Measurements from ENCODE around the gene TTC28. TPM values are rescaled to one million over a fixed set of nuclear protein-coding genes. Genes with fewer than 3 reads are reported as not detected.

Gene TTC28
- total RNA-seq, 2 donors from 2014 or later = 29.2 to 74.6 TPM

DNA sequence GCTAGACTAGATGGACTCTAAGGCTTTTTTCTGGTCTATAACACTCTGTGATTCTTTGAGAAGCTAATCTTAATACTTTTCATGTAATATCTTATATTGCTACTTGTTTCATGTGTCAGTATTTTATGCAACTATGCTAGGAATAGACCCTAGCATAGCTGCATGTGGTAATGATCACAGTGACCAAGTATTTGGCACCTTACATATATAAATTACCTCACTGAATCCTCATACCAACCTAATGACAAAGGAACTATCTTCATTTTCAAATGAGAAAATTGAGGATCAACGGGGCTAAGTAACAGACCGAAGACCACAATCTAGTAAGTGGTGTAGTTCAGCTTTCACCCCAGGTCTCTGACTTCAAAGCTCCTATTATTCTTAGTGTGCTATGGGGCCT lies 433.2 kb downstream of the TTC28 start:
- intact Hi-C loops (cut with DNase I) = no loop called here
- no peaks in the 10 kb centered on the region for H3K9me3 ChIP-seq
- TF ChIP-seq, protein P1, sequence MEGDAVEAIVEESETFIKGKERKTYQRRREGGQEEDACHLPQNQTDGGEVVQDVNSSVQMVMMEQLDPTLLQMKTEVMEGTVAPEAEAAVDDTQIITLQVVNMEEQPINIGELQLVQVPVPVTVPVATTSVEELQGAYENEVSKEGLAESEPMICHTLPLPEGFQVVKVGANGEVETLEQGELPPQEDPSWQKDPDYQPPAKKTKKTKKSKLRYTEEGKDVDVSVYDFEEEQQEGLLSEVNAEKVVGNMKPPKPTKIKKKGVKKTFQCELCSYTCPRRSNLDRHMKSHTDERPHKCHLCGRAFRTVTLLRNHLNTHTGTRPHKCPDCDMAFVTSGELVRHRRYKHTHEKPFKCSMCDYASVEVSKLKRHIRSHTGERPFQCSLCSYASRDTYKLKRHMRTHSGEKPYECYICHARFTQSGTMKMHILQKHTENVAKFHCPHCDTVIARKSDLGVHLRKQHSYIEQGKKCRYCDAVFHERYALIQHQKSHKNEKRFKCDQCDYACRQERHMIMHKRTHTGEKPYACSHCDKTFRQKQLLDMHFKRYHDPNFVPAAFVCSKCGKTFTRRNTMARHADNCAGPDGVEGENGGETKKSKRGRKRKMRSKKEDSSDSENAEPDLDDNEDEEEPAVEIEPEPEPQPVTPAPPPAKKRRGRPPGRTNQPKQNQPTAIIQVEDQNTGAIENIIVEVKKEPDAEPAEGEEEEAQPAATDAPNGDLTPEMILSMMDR (IDR thresholded peaks at IDR 0.05) = no peak
- TF ChIP-seq POLR2AphosphoS5 (IDR thresholded peaks at IDR 0.05) (no peak), POLR2A (IDR thresholded peaks at IDR 0.05) (no peak)
- no peaks in the 10 kb centered on the region for H3K36me3 ChIP-seq
- H3K27ac ChIP-seq = no peak overlapping the region
- no peak for DNase-seq (ENCODE audit: low spot score)
- WGBS = 79% methylated on average over 2 of the region's 2 CpGs
- H3K27me3 ChIP-seq (replicated peaks; ENCODE audit: insufficient read depth) = no peaks in the 10 kb centered on the region
- no peak overlapping the region for H3K4me3 ChIP-seq
- no peaks in the 10 kb centered on the region for H3K4me1 ChIP-seq (replicated peaks)

DNA sequence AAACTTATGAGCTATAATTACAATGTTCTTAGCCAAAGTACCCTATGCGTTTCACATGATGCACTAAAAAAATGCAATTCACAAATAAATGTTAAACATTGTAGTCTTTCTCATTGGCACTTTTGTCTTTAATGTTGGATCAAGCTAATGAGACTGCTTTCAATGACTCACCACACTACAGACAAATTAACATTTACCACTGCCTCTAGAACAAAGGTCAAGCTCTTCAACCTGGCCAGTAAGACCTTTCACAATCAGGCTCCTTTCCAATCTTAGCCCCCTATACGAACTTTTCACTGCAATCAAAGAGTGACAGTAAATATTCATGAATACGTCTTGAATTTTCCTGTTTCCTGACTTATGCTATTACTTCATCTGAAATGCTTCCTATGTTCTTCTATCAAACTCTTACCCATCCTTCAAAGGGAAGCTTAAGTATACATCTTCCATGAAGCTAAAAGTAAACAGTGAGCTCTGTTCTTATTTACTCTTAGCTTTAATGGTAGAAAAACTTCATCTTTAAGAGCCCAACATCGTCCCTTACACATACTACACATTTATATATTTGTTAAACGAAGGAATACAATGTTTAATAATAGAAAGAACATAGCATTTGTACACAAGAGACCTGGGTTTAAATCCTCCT lies 433.9 kb downstream of the TTC28 start:
- Histone ChIP-seq H3K9me3 (no peaks in the 10 kb centered on the region), H3K27me3 (replicated peaks; ENCODE audit: insufficient read depth) (no peaks in the 10 kb centered on the region), H3K4me1 (replicated peaks) (no peaks in the 10 kb centered on the region), H3K4me3 (no peak overlapping the region), H3K27ac (no peak overlapping the region), H3K36me3 (no peaks in the 10 kb centered on the region)
- intact Hi-C loops (cut with DNase I) = no loop called here
- WGBS = 75% methylated on average over 5 of the region's 5 CpGs
- TF ChIP-seq POLR2AphosphoS5 (IDR thresholded peaks at IDR 0.05) (no peak), POLR2A (IDR thresholded peaks at IDR 0.05) (no peak)
- TF ChIP-seq, protein P1 (IDR thresholded peaks at IDR 0.05) = no peak
- DNase-seq (ENCODE audit: low spot score) = no peak

DNA sequence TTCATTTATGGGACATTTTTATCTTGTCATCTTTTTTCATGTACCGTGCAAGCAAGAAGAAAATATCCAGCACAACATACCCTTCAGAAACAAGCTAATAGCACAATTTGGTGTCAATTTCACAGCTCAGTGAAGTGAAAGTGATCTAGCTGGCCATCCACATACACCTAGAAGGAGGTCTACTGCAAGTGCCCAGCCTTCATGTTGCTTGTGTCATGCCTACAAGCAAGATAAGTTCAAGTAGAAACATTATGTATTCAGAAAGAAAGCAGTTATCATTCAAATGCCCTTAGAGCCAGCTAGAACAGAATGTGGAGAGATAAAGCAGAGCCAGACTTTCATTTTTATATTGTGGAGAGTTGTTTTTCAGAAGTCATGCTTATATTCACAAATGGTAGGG lies 434.9 kb downstream of the TTC28 start:
- Histone ChIP-seq H3K36me3 (no peaks in the 10 kb centered on the region), H3K9me3 (no peaks in the 10 kb centered on the region), H3K27me3 (replicated peaks; ENCODE audit: insufficient read depth) (no peaks in the 10 kb centered on the region), H3K4me3 (no peak overlapping the region), H3K27ac (no peak overlapping the region), H3K4me1 (replicated peaks) (no peaks in the 10 kb centered on the region)
- TF ChIP-seq, protein P1 (IDR thresholded peaks at IDR 0.05) = no peak
- no peak for TF ChIP-seq POLR2A (IDR thresholded peaks at IDR 0.05)
- TF ChIP-seq POLR2AphosphoS5 (IDR thresholded peaks at IDR 0.05) = no peak
- intact Hi-C loops (cut with DNase I) = no loop called here
- DNase-seq (ENCODE audit: low spot score) = no peak
- 41% methylated on average over 1 of the region's 1 CpG for WGBS

DNA sequence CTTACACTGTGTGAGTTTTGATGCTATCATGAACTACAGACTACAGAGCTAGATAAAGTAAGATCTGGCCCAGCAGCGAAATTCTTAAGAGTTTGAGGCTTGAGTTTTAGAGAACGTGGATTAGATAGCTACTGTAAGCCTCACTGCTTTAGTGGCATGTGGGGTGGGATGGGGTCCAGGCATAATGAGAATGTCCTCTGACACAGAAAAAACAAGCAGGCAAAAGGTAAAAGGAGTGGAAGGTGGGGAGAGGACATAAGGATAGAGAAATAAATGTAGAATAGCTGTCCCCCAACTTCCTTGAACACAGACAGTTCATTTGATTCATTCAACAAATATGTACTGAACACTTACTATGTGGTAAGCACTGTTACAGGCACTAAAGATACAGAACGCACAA lies 436.1 kb downstream of the TTC28 start:
- Histone ChIP-seq H3K27me3 (replicated peaks; ENCODE audit: insufficient read depth) (no peaks in the 10 kb centered on the region), H3K4me3 (no peak overlapping the region), H3K27ac (no peak overlapping the region), H3K36me3 (no peaks in the 10 kb centered on the region), H3K4me1 (replicated peaks) (no peaks in the 10 kb centered on the region), H3K9me3 (no peaks in the 10 kb centered on the region)
- no peak for DNase-seq (ENCODE audit: low spot score)
- WGBS = 93% methylated on average over 3 of the region's 3 CpGs
- TF ChIP-seq POLR2AphosphoS5 (IDR thresholded peaks at IDR 0.05) (no peak), POLR2A (IDR thresholded peaks at IDR 0.05) (no peak)
- TF ChIP-seq, protein P1 (IDR thresholded peaks at IDR 0.05) = no peak
- intact Hi-C loops (cut with DNase I) = no loop called here

DNA sequence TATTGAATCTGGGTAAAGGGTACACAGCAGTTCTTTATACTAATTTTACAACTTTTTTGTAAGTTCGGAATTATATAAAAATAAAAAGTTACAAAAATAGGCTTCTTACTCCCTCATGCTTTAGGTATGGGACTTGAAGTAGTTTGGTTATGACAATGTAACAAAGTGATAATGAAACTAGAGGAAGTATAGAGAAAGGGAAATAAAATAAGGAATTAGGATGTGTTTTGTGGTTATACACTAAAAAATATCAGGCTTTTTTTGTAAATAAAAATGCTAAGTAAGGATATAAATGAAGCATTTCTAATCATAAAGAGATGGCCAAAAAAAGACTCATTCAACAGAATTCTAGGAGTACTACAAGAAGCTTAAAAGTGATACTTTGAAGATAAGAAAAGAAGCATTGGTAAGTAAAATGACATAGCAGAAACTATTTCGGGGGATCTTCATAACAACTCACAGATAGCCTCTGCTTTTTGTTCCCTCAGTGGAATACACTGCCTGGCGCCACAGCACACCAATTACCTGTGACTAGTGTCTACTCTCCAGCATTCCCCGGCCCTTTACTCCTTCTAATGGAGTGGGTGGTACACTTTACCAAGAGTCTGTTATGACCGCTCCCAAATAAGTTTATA lies 437.9 kb downstream of the TTC28 start:
- Histone ChIP-seq H3K27ac (no peak overlapping the region), H3K4me3 (no peak overlapping the region), H3K9me3 (no peaks in the 10 kb centered on the region), H3K27me3 (replicated peaks; ENCODE audit: insufficient read depth) (no peaks in the 10 kb centered on the region), H3K36me3 (no peaks in the 10 kb centered on the region), H3K4me1 (replicated peaks) (no peaks in the 10 kb centered on the region)
- TF ChIP-seq, protein P1 (IDR thresholded peaks at IDR 0.05) = no peak
- no peak for TF ChIP-seq POLR2A (IDR thresholded peaks at IDR 0.05)
- TF ChIP-seq POLR2AphosphoS5 (IDR thresholded peaks at IDR 0.05) = no peak
- intact Hi-C loops (cut with DNase I) = no loop called here
- WGBS = 91% methylated on average over 5 of the region's 5 CpGs
- no peak for DNase-seq (ENCODE audit: low spot score)
